SK-N-MC (cell line): ENCODE results near the gene HIC1.

Experiments used
- DNase-seq: peaks from one replicate; pipeline ENCODE4 v3.0.0-alpha.2; 2011; ENCODE audit warnings: low read depth, low spot score
- H3K27ac ChIP-seq: fragments of 200-600 bp; sonication (generic); 2 replicates; pipeline ENCODE4 v1.5.1; 2016; ENCODE audit warnings: mixed run types
- H3K36me3 ChIP-seq: fragments of 200-600 bp; sonication (generic); 2 replicates; pipeline ENCODE4 v1.6.1; 2017; ENCODE audit warnings: antibody characterized with exemption, low read length, mixed read lengths; ENCODE audit not compliant: insufficient read depth
- H3K4me3 ChIP-seq: fragments of 200-600 bp; sonication (generic); 2 replicates; pipeline ENCODE4 v1.5.1; 2016
- H3K9ac ChIP-seq: fragments of 200-600 bp; sonication (generic); 2 replicates; pipeline ENCODE4 v1.8.0; 2017; ENCODE audit warnings: mixed run types, mixed read lengths; ENCODE audit not compliant: insufficient read length
- H3K9me3 ChIP-seq: fragments of 200-600 bp; sonication (generic); 2 replicates; pipeline ENCODE4 v1.6.1; 2017; ENCODE audit warnings: low read depth, mild to moderate bottlenecking, antibody characterized with exemption, low read length, moderate library complexity, mixed read lengths
- EZH2 ChIP-seq: fragments of 200-600 bp; sonication (generic); IDR thresholded peaks from one replicate; pipeline ENCODE4 v1.6.1; 2017; ENCODE audit warnings: antibody characterized with exemption
- FOXP2 ChIP-seq: optimal IDR thresholded peaks from 2 replicates; pipeline ENCODE3; 2011; ENCODE audit warnings: mild to moderate bottlenecking, moderate library complexity; ENCODE audit not compliant: insufficient read depth; ENCODE audit errors: extremely low read length, control extremely low read depth
- POLR2AphosphoS5 ChIP-seq: IDR thresholded peaks from 2 replicates; pipeline ENCODE4 v1.6.1; 2012; ENCODE audit warnings: mild to moderate bottlenecking, low read depth, low read length, borderline replicate concordance

HIC1 gene

GRCh38 chr17:2030779-2031163 is 24.1 kb upstream of the HIC1 start:
- Histone ChIP-seq H3K4me3 (peak overlapping the region; percentile 97), H3K36me3 (no peaks in the 10 kb centered on the region; the same call in 1 of the 2 replicates), H3K27ac (peak overlapping the region; percentile 46; the same call in 1 of the 2 replicates), H3K9me3 (no peaks in the 10 kb centered on the region), H3K9ac (peak overlapping the region; percentile 78)
- no peak for DNase-seq
- no peak for TF ChIP-seq POLR2AphosphoS5
- no peak for TF ChIP-seq EZH2
- no peak for TF ChIP-seq FOXP2

- DNase-seq, result no peak
- no peak overlapping the region for H3K9ac ChIP-seq
- H3K27ac ChIP-seq, result peak overlapping the region; percentile 75
Measured at GRCh38 chr17:2033153-2033552, 21.8 kb upstream of the HIC1 start.

DNA sequence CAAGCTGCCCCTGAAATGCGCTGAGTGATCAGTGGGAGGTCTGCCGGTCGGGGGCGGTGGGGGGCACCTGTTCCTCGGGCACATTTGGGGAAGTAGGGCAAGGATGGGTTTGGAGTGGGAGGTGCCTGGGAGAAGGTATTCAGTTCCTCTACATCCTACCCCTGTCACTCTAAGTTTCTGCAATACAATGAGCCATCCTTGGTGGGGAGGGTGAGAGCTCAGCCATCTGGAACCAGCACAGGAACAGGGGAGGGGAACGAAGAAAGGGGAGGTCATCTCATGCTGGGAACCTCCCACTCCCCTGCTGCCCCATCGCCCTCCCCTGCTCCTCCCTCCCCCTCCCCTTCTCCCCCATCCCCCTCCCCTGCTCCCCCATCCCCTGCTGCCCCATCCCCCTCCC is 20.7 kb upstream of the HIC1 start:
- no peak for TF ChIP-seq POLR2AphosphoS5
- no peak for TF ChIP-seq FOXP2
- no peak for TF ChIP-seq EZH2
- DNase-seq, result no peak
- Histone ChIP-seq H3K36me3 (peaks cover 12% of the 10 kb centered on the region; the same call in 1 of the 2 replicates), H3K9me3 (no peaks in the 10 kb centered on the region), H3K27ac (peak overlapping the region; percentile 75), H3K9ac (no peak overlapping the region), H3K4me3 (no peak overlapping the region)

More at GRCh38 chr17:2033153-2033552, 21.8 kb upstream of the HIC1 start:
- Histone ChIP-seq H3K9me3 (no peaks in the 10 kb centered on the region), H3K36me3 (peaks cover 12% of the 10 kb centered on the region; the same call in 1 of the 2 replicates), H3K4me3 (no peak overlapping the region)
- no peak for TF ChIP-seq EZH2
- TF ChIP-seq FOXP2, result no peak
- TF ChIP-seq POLR2AphosphoS5, result no peak

DNA sequence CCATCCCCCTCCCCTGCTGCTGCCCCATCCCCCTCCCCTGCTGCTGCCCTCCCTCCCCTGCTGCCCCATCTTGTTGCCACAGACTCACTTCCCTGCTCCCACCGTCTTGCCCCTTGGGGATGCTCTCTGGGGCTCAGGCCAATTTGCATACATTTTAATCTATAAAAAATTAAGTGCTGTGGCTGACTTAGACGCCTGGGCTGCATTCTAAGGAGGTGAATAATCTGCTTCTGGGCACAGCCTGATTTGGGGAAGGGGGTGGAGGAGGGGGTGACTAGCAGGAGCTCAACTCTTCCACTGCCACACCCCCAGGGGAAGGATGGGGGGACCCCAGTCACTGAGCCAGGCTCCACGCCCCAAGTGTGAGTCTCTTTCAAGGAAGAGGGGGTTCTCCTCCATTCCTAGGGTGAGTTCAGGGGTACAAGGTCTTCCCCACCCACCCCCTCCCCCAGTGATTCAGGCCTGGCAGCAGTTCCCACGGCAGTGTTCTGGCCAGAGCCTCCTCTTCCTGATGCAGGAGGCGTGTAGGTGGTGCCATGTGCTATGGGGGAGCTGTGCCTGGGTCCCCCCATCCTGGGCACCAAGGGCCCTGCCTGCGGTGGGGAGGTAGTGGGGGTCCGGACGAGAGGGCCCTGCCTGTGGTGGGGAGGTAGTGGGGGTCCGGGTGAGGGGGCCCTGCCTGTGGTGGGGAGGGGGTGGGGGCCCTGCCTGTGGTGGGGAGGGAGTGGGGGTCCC is 19.9 kb upstream of the HIC1 start:
- Histone ChIP-seq H3K9ac (no peak overlapping the region), H3K36me3 (peaks cover 12% of the 10 kb centered on the region; the same call in 1 of the 2 replicates), H3K4me3 (peak overlapping the region; percentile 64), H3K9me3 (no peaks in the 10 kb centered on the region), H3K27ac (peak overlapping the region; percentile 31; the same call in 1 of the 2 replicates)
- no peak for TF ChIP-seq POLR2AphosphoS5
- DNase-seq, result no peak

- no peak overlapping the region for H3K4me3 ChIP-seq
- no peaks in the 10 kb centered on the region for H3K9me3 ChIP-seq
- DNase-seq, result no peak
- TF ChIP-seq POLR2AphosphoS5 (no peak), FOXP2 (no peak), EZH2 (no peak)
- no peak overlapping the region for H3K27ac ChIP-seq
- H3K36me3 ChIP-seq, result peaks cover 12% of the 10 kb centered on the region; the same call in 1 of the 2 replicates
- no peak overlapping the region for H3K9ac ChIP-seq
Measured at GRCh38 chr17:2035541-2036488, 19.1 kb upstream of the HIC1 start.

- no peak overlapping the region for H3K4me3 ChIP-seq
- H3K27ac ChIP-seq, result no peak overlapping the region
- H3K9me3 ChIP-seq, result no peaks in the 10 kb centered on the region
- no peak overlapping the region for H3K9ac ChIP-seq
- TF ChIP-seq POLR2AphosphoS5 (no peak), FOXP2 (no peak), EZH2 (no peak)
- DNase-seq, result no peak
- peaks cover 12% of the 10 kb centered on the region; the same call in 1 of the 2 replicates for H3K36me3 ChIP-seq
Measured at GRCh38 chr17:2037155-2037554, 17.7 kb upstream of the HIC1 start.

GRCh38 chr17:2040219-2040827 is 14.6 kb upstream of the HIC1 start:
- Histone ChIP-seq H3K36me3 (peaks cover 20% of the 10 kb centered on the region), H3K9me3 (no peaks in the 10 kb centered on the region), H3K4me3 (no peak overlapping the region), H3K27ac (no peak overlapping the region), H3K9ac (no peak overlapping the region)
- DNase-seq, result no peak
- no peak for TF ChIP-seq POLR2AphosphoS5
- no peak for TF ChIP-seq FOXP2
